SIG-M5 (cell line): ENCODE results near the gene ATXN8OS.
"Not testable (repeated sequence)": the region's sequence is repeated elsewhere in the genome, so short reads cannot be mapped to it uniquely, and the experiment has no call there.

ENCODE experiments used
- DNase-seq: peaks from one replicate; lab custom pipeline; 2025; lab: John Stamatoyannopoulos, UW

The ATXN8OS gene

GRCh38 chr13:70107498-70108281 is at the start of gene ATXN8OS:
Gene ATXN8OS (plus strand): TSS chr13:70107826.
- DNase-seq: no peak

GRCh38 chr13:70080012-70080411 is 27.6 kb upstream of the ATXN8OS start:
- no peak for DNase-seq

DNA sequence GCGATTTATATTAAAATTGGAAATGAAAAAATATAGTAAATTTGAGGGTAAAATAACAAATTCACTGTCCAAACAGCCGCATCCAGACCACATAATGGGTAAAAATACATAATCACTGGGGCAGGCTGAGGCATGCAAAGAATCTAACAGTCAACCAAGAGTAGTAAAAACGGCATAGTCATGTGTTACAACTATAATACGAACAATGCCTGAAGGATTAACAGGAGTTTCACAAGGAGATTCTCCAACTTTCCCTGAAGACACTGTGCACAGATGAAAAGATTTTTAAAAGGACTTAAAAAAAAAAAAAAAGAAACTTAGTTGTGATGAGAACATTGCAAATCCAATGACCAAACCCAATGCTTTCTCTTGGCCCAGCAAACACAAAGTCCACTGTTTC is 20.4 kb upstream of the ATXN8OS start:
- DNase-seq: no peak

GRCh38 chr13:70088926-70089325 is 18.7 kb upstream of the ATXN8OS start:
- DNase-seq: no peak

DNA sequence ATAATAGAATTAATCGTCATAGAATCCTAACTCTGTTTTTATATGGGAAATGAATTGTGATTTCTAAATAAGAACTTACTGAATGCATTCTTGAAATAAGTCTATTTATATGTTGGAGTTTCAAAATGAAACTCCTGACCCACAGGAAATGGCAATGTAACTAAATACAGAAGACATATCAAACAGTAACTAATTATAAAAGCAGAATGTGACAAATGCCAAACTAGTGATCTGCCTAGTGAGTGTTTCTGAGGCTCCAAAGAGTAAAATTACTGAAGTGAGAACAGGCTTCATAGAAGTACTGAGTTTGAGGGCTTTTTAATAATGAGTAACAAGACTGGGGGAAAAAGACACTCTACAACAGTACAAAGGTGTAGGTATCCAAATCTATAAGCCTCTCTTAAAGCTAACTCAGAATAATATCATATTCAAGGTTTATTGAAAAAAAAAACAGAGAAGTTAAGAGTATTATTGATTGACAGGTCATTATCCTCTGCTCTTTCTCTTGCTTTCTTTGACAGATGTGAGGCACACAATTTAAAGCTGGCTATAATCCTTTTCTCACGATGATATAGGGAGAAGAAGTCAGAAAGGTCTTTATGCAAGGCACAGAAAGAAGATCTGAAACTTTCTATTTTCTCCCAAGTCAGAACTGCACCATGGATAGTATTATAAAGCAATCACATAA is 17.4 kb upstream of the ATXN8OS start:
- no peak for DNase-seq

DNA sequence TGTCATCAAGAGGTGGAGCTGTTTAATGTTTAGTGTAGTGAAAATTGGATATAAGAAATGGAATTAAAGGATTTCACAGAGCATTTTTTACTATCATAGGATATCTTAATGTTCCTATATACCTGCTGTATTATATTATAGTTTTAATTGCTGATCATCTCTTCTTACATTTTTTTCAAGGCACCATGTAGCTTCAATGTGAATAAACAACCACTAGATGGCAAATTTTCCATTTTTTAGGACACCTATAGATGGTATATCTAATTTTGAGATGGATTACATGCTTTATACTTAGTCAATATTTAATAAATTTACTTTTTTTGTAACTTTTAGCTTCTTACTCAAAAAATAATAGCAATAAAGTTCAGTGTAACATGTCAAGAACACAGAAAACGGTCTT is 9.0 kb upstream of the ATXN8OS start:
- no peak for DNase-seq

GRCh38 chr13:70104481-70104880 is 3.1 kb upstream of the ATXN8OS start:
- DNase-seq: no peak

DNA sequence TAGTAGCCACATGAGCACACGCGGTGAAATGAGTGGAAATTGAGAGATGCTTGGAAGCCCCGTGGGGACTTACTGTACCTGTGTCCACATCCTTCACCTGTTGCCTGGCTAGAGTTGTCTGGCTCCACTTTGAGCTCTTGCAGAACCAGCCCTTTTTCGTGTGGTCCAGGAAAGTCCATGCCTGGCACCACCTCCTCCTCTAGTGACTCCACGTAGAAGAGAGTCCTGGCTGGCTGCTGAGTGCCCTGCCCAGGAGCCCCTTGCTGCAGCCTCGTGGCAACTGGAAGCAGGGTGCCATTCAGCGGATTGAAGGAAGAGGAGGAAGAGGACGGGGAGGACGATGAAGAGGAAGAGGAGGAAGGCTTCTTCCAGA is 515 bp upstream of the ATXN8OS start:
- DNase-seq: no peak

DNA sequence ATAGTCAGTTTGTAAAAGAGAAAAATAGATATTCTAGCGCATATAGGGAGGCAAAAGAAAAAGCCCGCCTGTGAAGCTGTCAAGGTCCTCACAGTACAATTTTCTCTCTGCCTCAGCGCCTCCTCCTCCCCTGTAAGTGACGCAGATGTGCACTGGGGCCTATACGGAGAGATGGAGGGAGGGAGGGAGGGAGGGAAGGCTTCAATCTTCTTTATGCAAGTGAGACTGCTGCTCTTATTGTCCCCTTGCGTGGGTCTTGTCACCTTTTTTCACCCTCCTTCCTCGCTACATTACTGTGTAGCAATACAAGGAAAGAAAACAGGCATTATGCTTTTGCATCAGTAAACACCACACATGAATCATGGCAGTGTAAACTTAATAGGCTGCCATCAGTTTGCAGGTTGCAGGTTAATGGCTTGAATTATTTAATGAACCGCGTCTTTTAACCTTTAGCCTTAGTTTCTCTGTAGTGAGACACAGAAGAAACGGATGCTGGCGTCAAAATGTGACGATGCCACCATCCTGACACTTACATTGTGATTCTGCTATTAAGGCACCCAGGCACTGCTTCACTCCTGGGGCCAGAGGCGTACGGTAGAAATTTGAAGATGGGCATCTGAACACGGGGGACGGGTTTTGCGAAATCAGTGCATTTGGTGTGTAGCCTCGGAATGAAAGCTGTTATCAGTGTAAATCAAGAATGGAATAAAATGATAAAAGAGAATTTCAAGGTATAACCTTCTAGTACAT is 905 bp downstream of the ATXN8OS start, which contains the start of gene KLHL1:
Gene KLHL1, minus strand, starts transcription at position 97 of the 750 bp plus-strand sequence. CDS start 753 bp downstream, outside the sequence.
- no peak for DNase-seq

- no peak for DNase-seq
These were observed 9.8 kb downstream of the ATXN8OS start for GRCh38 chr13:70117338-70117905.

- DNase-seq: no peak
These were observed 18.1 kb downstream of the ATXN8OS start for GRCh38 chr13:70125693-70126092.

DNA sequence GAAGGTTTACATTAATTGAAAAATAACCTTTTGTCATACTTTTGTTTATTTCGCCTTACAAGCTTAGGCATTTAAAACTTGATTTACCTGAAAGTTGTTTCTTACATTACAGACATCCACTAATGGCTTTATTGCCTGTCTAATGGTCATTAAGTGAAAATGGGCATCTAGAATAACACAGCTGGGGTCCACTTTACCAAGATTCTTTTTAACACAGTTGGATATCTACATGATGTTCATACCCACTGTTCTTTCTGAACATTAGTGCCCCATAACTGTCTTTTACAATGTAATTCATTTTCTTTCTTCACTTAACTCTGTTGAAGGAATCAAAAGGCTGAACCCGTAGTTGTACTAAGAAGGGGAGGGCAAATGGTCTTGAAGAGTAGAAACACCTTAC is 20.5 kb downstream of the ATXN8OS start:
- no peak for DNase-seq

GRCh38 chr13:70142658-70143057 is 35.0 kb downstream of the ATXN8OS start:
- not testable (repeated sequence) for DNase-seq

- no peak for DNase-seq
These were observed 54.5 kb downstream of the ATXN8OS start for GRCh38 chr13:70162141-70162540.

DNA sequence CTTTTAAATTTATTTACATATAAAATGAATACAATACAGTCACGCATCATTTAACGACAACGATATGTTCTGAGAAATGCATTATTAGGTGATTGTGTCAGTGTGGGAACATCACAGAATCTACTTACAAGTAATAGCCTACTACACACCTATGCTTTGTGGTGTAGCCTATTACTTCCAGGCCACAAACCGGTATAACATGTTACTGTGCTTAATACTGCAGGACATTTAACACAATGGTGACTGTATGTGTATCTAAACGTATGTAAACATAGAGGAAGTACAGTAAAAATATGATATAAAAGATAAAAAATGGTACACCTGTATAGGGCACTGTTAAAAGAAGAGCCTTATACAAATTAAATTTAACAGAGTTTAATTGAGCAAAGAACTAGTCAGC is 63.1 kb downstream of the ATXN8OS start:
- no peak for DNase-seq

DNA sequence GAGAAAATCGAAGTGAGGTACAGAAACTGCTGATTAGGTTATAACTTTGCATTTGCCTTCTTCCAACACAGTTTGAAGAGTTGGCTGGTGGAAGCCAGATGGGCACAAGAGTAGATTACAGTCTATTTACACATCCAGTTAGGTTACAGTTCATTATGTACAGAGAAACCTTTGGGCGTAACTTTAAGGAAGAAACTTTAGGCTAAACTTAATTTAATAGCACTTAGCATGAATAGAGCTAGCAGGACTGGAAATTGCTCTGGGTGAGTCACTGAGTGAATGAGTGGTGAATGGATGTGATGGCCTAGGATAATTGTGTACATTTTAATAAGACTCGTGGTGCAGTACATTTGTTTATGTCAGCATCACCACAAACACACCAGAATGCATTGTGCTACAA is 63.5 kb downstream of the ATXN8OS start:
- no peak for DNase-seq

DNA sequence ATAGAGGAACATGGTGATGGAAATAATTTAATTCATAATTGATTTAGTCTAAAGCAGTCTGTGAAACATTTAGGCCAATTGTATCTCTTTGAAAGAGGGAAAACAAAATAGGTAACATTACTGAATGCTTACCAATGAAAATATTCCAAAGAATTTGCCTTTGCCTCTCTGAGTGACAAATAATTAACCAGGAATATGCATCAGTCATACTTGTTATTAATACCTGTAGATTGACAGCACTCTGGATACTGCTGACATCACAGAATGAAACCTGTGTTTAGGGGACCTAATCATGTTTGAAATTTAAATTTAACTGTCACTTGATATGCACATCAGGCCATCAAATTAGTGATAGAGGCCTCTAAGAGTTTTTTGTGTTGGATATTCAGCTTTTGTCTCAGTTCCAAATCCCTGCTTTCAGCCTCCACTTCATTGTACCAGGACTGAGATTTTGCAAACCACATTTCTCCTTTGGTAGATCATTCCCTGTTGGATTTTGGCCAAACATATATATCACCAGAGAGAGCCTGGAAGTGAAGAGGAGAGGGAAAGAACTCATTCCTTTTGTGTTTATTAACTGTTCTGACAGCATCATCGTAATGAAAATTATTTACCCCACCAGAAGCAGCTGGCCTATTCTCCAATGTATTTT is 65.4 kb downstream of the ATXN8OS start:
- no peak for DNase-seq

GRCh38 chr13:70173598-70173959 is 66.0 kb downstream of the ATXN8OS start:
- no peak for DNase-seq

DNA sequence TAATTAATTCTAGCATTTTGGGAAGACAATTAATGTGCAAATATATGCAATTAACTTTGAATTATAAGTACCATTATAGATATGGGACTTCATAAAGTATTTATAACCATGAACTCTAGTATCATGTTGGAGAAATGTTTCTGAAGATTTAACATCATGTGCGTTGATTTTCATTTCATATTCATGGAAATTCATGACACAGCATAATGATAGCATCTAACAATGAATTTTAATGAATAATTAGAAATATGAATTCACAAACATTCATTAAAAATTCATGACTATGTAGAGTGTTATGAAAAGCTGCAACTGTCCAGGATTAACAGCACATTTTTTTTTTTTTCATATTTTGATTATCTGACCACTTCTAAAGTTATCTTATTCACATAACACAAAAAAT is 70.7 kb downstream of the ATXN8OS start:
- no peak for DNase-seq
